ENCODE results near the gene TMEM203. TPM values are rescaled to one million over a fixed set of nuclear protein-coding genes. Genes with fewer than 3 reads are reported as not detected.

TMEM203 gene
- total RNA-seq, 1 experiment from 2014 or later = 35.5 TPM

- Mint-ChIP-seq H3K36me3 (ENCODE audit: insufficient read depth in 1 of 3, low read depth in 3 of 3) (no peaks in the 10 kb centered on the region), H3K27ac (no peak overlapping the region), H3K27me3 (ENCODE audit: low read depth) (peaks cover 90% of the 10 kb centered on the region), H3K4me1 (peaks cover 3 to 12% of the 10 kb centered on the region in 2 experiments), H3K4me3 (no peak overlapping the region; a peak in 1 of 5 replicates), H3K9me3 (no peaks in the 10 kb centered on the region; a peak in 1 of 5 replicates)
- no peaks in the 10 kb centered on the region for H3K4me1 ChIP-seq (ENCODE audit: insufficient read depth, low read length)
- no peak overlapping the region for H2BK15ac ChIP-seq (ENCODE audit: low read depth, low read length)
- no peak overlapping the region for H3K4ac ChIP-seq (ENCODE audit: low read depth, low read length)
- H3K4me2 ChIP-seq (ENCODE audit: insufficient read depth, insufficient read length, low read length) = no peak overlapping the region
- H2AK5ac ChIP-seq (ENCODE audit: insufficient read length, low read length) = no peak overlapping the region
- H3K27me3 ChIP-seq (ENCODE audit: insufficient read depth, low read length) = peaks cover 42% of the 10 kb centered on the region; the same call in 1 of the 2 replicates
- peaks cover 2% of the 10 kb centered on the region for H4K20me1 ChIP-seq (ENCODE audit: control insufficient read depth, insufficient read depth, insufficient read length)
- DNase-seq = no peak
- H4K91ac ChIP-seq (ENCODE audit: insufficient read length, low read depth, low read length) = no peak overlapping the region
- H3K79me2 ChIP-seq (ENCODE audit: insufficient read depth, low read length) = no peaks in the 10 kb centered on the region
- no peaks in the 10 kb centered on the region for H3K9me3 ChIP-seq (ENCODE audit: control insufficient read depth, low read depth, low read length)
- no peak overlapping the region for H4K8ac ChIP-seq (replicated peaks; ENCODE audit: insufficient read length, low read depth, low read length)
- no peak overlapping the region for H2BK20ac ChIP-seq (ENCODE audit: low read depth, low read length, poor library complexity, severe bottlenecking)
- no peak overlapping the region for H2BK12ac ChIP-seq (ENCODE audit: insufficient read length, low read depth, low read length)
- H2BK5ac ChIP-seq (ENCODE audit: insufficient read length, low read length) = no peak overlapping the region
- no peak overlapping the region for H3K23ac ChIP-seq (ENCODE audit: insufficient read length, low read depth, low read length)
- no peaks in the 10 kb centered on the region for H3K79me1 ChIP-seq (ENCODE audit: insufficient read depth, low read depth, low read length, poor library complexity, severe bottlenecking)
- H3K14ac ChIP-seq (ENCODE audit: insufficient read depth, low read length) = no peak overlapping the region
- H2AFZ ChIP-seq (ENCODE audit: low read length) = no peak overlapping the region
- no peak for TF ChIP-seq CTCF (conservative IDR thresholded peaks at IDR 0.05)
- peaks cover 20% of the 10 kb centered on the region for H3K23me2 ChIP-seq (ENCODE audit: insufficient read length, low read depth, low read length, poor library complexity, severe bottlenecking)
- H3K18ac ChIP-seq (ENCODE audit: insufficient read length, low read depth, low read length) = no peak overlapping the region
- no peak overlapping the region for H2BK120ac ChIP-seq (ENCODE audit: low read depth, low read length, poor library complexity, severe bottlenecking)
- H3T11ph ChIP-seq (ENCODE audit: low read length) = no peak overlapping the region
- H3K9ac ChIP-seq (ENCODE audit: extremely low read depth, insufficient read length, low read length) = no peak overlapping the region
- no peak overlapping the region for H4K5ac ChIP-seq (ENCODE audit: insufficient read length, low read depth, low read length)
- H3K27ac ChIP-seq (ENCODE audit: insufficient read length, low read depth, low read length) = no peak overlapping the region
- no CpG with 5 or more reads among the region's 22 CpGs for WGBS (ENCODE audit: extremely low coverage, insufficient read length, low lambda C conversion rate)
- no peak overlapping the region for H3K56ac ChIP-seq (ENCODE audit: insufficient read length, low read depth, low read length)
Measured at GRCh38 chr9:137166380-137167229, 38.8 kb downstream of the TMEM203 start.
